ENCODE data around the gene CTTNBP2NL. TPM values are rescaled to one million over a fixed set of nuclear protein-coding genes. Genes with fewer than 3 reads are reported as not detected.
A peak's percentile ranks its signal among the peaks of the same experiment; 100 is the strongest.
"Not testable (repeated sequence)": the region's sequence is repeated elsewhere in the genome, so short reads cannot be mapped to it uniquely, and the experiment has no call there.

Gene CTTNBP2NL
- total and polyA plus RNA-seq, 12 donors, result 3.9 to 20.6 (median 15.7) TPM

GRCh38 chr1:112464501-112464900 lies 68.5 kb downstream of the CTTNBP2NL start:
- WGBS, 2 donors, result 71 to 72% methylated on average over 4 of the region's 4 CpGs
- Histone ChIP-seq H3K27me3 (no peaks in the 10 kb centered on the region), H3K4me1 (peaks cover 3 to 39% (median 18%) of the 10 kb centered on the region in 9 donors), H3K4me3 (no peak overlapping the region), H3K36me3 (peaks cover 0 to 6% (median 0%) of the 10 kb centered on the region in 9 donors), H3K27ac (peak overlapping the region in 4 of 10 donors; percentile 7 to 84 (median 54)), H3K9me3 (no peaks in the 10 kb centered on the region)
- no peak for ATAC-seq
- intact Hi-C loops (cut with DNase I), result loop anchor here in 2 of 10 donors (2.0 to 10.0 kb wide), 3 partner anchors 74 to 240 kb away; partner anchors contain the start of genes CAPZA1 (in 1 of the 2), RHOC (in 1 of the 2) and ST7L (in 1 of the 2)
- TF ChIP-seq CTCF (IDR thresholded peaks at IDR 0.05), result no peak
- no peak for DNase-seq

GRCh38 chr1:112465122-112465521 lies 69.1 kb downstream of the CTTNBP2NL start:
- H3K4me3 ChIP-seq, result no peak overlapping the region
- DNase-seq (no peak), ATAC-seq (peak in 2 of 8 donors; percentile 3 to 6)
- TF ChIP-seq CTCF (IDR thresholded peaks at IDR 0.05), result no peak
- intact Hi-C loops (cut with DNase I), result loop anchor here in 3 of 10 donors (2.0 to 10.0 kb wide), 4 partner anchors 74 to 240 kb away; partner anchors contain the start of genes CAPZA1 (in 1 of the 3), RHOC (in 1 of the 3) and ST7L (in 1 of the 3)
- 68 to 78% methylated on average over 5 of the region's 5 CpGs for WGBS, 2 donors
- H3K4me1 ChIP-seq, result peaks cover 3 to 39% (median 18%) of the 10 kb centered on the region in 9 donors
- no peaks in the 10 kb centered on the region for H3K9me3 ChIP-seq
- peaks cover 0 to 6% (median 0%) of the 10 kb centered on the region in 9 donors for H3K36me3 ChIP-seq
- no peaks in the 10 kb centered on the region for H3K27me3 ChIP-seq
- peak overlapping the region in 6 of 10 donors; percentile 11 to 84 (median 78) for H3K27ac ChIP-seq

- WGBS, 2 donors, result 0 to 1% methylated on average over 31 of the region's 31 CpGs
- Histone ChIP-seq H3K27me3 (no peaks in the 10 kb centered on the region), H3K4me1 (peaks cover 3 to 33% (median 18%) of the 10 kb centered on the region in 9 donors), H3K9me3 (no peaks in the 10 kb centered on the region), H3K27ac (peak overlapping the region; percentile 4 to 84 (median 74)), H3K36me3 (peaks cover 0 to 6% (median 0%) of the 10 kb centered on the region in 9 donors), H3K4me3 (peak overlapping the region in 9 of 10 donors; percentile 12 to 59 (median 49))
- peak; percentile 93 to 98 (median 94) for ATAC-seq
- intact Hi-C loops (cut with DNase I), result loop anchor here in 8 of 10 donors (1.0 to 10.0 kb wide), 6 partner anchors 73 to 239 kb away; partner anchors contain the start of genes CAPZA1 (in 1 of the 8), RHOC (in 1 of the 8) and ST7L (in 1 of the 8)
- peak; percentile 77 to 97 (median 90) for TF ChIP-seq CTCF (IDR thresholded peaks at IDR 0.05)
- peak; percentile 94 to 97 for DNase-seq
Measured at GRCh38 chr1:112466078-112466660, 70.2 kb downstream of the CTTNBP2NL start.

GRCh38 chr1:112470324-112470723 lies 74.3 kb downstream of the CTTNBP2NL start:
- not testable (repeated sequence) for H3K36me3 ChIP-seq, H3K4me3 ChIP-seq, H3K27ac ChIP-seq, ATAC-seq, DNase-seq, H3K9me3 ChIP-seq, H3K27me3 ChIP-seq
- peaks cover 0 to 19% (median 14%) of the 10 kb centered on the region in 9 donors for H3K4me1 ChIP-seq
- intact Hi-C loops (cut with DNase I), result loop anchor here in 1 of 10 donors (5.0 kb wide), 1 partner anchor 83 kb away; no protein-coding TSS in a partner anchor
- 92 to 96% methylated on average over 7 of the region's 7 CpGs for WGBS, 2 donors
